Left renal cortex interstitium (tissue), 4 donors: Measurements from ENCODE around the gene INPP5A. TPM values are rescaled to one million over a fixed set of nuclear protein-coding genes. Genes with fewer than 3 reads are reported as not detected.
"Not testable (repeated sequence)": the region's sequence is repeated elsewhere in the genome, so short reads cannot be mapped to it uniquely, and the experiment has no call there.

Source experiments
- DNase-seq, 4 donors: peaks; one replicate each; pipeline ENCODE4 v3.0.0-alpha.2; 2013; ENCODE audit warnings: low read depth in 4 of 4, low spot score in 2 of 4, missing footprints in 1 of 4
- polyA plus RNA-seq, 4 donors: library from polyadenylated mRNA; unstranded; fragments of 120-200 nt; gene quantifications; one replicate each; pipeline ENCODE4 v1.2.1, GENCODE V29; 2013; ENCODE audit not compliant: insufficient read length in 4 of 4

The INPP5A gene
- polyA plus RNA-seq, 4 donors: 27.8 to 39.8 (median 34.4) TPM

DNA sequence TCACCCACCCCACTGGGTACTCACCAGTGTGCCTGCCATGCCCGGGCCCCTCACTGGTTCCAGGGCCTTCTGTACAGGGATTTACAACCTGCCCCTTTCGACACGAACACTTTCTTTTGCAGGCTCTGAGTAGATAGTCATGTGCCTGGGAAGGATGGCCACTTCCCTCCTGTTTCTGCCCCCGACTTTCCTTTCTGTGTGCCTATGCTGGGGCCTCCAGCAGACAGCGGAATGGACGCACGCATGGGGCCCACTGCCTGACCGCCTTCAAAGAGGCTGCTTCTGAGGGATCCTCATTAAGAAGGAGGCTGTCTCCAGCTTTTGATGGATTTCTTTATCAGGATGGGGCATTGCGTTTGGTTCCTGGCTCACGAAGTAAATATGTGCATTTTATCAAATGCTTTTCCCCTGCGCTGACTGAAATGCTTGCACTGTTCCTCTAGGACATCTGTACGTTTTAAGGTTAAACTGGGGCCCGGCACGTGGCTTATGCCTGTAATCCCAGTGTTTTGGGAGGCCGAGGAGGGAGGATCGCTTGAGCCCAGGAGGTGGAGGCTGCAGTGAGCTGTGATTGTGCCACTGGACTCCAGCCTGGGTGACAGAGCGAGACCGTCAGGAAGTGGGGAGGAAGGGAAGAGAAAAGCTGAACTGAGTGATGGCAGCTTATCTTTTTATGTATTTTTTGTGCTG, 277.7 kb downstream of the INPP5A start:
- DNase-seq: no peak

DNA sequence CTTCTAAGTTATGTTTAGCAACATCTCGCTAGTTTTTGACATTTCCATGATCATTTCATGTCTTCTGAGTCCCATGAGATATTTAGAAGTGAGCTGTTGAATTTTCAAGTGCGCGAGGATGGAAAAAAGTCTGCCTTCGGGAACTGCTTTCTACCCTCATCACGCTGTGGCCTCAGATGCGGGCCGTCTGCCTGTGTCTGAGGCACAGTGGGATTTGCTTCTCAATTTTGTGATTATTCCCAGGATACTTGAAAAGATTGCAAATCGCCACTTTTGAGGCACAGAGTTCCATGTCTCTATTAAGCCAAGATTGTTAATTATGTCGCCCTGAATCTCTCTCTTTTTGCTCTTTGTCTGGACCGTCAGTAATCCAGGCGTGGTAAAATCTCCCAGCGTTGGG, 279.1 kb downstream of the INPP5A start:
- DNase-seq: no peak

DNA sequence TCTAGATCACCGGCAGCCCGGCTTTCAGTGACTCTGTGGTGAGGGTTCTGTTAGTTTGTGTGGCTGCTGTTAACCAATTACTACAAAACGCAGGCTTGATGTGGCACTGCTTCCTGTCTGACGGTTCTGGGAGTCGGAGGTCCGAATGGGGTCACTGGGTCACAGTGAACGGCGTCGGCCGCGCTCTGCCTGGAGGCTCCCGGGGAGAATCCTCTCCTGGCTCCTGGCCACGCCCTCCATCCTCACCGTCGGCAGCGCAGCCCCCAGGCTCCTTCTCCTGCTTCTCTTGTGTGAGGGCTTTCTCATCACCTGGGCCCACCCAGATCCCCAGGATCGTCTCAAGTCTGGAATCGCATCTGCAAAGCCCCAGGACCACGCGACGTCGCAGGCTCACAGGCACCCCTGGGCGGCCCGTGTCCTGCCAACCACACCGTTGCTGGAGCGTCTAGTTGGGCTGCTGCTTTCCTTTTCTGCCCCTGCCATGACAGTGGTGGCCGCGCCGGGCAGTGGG, 280.2 kb downstream of the INPP5A start:
- DNase-seq: no peak

DNA sequence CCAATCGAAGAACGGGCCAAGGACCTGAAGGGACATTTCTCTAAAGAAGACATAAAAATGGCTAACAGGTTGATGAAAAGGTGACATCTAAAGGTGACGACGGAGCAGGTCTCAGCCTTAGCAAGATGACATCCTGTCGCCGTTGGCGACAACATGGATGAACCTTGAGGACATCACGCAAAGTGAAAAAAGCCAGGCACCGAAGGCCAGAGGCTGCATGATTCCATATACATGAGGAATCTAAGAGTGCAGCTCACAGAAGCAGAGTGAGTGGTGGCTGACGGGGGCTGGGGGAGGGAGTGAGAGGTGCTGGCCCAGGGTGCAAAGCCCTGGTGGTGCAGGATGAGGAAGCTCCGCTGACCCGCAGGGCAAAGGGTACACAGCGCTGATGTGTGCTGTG, 282.5 kb downstream of the INPP5A start:
- no peak for DNase-seq

DNA sequence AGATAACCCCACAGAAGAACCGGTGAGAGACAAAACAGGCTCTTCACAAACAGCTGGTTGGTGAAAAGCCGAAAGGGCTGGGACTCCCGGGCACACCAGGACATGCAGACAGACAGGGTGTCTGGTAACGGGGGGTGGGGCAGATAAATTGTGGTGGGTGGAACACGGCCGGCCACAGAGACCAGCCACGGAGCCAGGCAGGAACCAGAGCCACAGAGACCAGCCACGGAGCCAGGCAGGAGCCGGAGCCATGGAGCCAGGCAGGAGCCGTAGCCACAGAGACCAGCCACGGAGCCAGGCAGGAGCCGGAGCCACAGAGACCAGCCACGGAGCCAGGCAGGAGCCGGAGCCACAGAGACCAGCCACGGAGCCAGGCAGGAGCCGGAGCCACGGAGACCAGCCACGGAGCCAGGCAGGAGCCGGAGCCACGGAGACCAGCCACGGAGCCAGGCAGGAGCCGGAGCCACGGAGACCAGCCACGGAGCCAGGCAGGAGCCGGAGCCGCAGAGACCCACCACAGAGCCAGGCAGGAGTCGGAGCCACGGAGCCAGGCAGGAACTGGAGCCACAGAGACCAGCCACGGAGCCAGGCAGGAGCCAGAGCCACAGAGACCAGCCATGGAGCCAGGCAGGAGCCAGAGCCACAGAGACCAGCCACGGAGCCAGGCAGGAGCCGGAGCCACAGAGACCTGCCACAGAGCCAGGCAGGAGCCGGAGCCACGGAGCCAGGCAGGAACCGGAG, 288.4 kb downstream of the INPP5A start:
- not testable (repeated sequence) for DNase-seq

DNA sequence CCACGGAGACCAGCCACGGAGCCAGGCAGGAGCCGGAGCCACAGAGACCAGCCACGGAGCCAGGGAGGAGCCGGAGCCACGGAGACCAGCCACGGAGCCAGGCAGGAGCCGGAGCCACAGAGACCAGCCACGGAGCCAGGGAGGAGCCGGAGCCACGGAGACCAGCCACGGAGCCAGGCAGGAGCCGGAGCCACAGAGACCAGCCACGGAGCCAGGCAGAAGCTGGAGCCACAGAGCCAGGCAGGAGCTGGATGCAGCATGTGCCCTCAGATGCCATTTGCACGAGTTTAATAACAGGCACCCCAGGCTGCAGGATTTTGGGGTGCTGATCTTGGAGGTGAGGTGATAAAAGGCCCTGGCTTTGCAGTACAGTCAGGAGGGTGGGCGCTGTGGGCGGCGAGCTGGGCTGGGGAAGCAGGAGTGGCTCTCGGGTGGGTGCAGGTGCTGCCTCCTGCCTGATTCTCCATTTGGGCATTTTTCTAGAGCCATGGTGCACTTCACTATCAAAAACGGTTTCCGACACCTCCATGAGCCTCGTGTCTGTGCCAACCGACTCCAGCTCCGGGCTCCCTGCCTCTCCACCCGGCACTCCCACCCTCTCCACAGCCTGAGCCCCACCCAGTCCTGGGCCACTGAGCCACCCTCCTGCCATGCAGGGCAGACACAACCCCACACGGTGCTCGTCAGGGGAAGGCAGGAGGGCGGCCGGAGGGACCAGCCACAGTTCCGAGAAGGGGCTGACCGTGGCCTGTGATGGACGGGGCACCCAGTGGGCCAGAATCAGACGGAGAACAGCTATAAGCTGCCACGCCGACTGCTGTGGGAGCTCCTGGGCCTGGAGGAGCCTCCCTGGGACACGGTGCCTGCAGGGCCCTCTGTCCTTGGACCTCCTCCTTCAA, 289.2 kb downstream of the INPP5A start:
- no peak for DNase-seq

DNA sequence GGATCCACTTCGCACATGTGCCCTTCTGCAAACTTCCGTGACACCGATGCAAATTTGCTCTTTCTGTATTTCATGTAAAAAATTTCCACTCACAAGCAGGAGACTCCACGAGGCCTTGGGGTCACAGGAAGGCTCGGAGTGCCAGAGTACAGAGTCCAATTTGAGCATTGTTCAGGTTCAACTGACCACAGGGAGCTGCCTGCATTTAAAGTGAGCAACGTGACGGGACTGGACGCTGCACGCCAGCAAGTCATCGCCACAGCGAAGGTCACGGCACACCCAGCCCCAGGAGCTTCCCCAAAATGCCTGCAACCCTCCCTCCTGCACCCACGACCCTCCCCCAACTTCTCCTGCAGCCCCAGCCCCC, 289.8 kb downstream of the INPP5A start:
- DNase-seq: no peak

DNA sequence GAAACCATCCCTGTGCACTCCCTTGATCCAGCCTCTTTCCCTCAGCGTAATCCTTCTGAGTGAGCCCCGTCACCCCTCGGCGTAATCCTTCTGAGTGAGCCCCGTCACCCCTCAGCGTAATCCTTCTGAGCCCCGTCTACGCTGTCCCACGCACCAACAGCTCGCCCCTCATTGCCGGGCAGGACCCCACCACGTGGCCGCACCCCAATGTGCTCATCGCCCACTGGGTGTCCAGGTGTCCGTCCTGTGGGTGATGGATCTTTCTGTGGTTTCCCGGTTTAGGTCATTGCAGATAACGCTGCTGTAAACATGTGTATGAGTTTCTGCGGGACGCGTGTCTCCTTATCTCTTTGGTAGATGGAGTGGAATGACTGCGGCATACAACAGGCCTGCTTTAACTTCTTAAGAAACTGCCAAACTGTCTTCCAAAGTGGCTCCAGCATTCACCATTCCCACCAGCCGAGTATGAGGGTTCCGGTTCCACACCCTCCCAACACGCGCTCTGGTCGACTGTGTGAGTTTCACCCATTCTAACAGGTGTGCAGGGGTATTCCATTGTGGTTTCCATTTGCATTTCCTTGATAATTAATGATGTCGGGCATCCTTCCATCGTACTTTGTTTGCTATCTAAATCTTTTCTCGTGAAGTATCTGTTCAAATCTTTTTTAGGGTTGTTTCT, 290.4 kb downstream of the INPP5A start:
- DNase-seq: no peak

DNA sequence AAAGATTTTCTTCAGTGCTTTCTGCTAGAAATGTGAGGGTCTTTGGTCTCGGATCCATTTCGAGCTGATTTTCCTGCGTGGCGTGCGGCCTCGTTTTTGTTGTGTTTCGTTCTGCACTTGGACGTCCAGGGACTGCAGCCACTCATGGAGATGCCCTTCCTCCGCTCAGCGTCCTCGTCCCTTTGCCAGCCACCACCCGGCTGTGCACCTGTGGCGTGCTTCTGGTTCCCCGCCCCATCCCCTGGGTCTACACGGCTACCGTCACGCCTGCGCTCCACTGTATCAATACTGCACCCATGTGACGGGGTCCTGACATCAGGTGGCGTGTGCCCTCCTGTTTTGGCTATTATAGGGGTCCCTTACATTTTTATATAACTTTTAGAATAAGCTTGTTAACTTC, 291.1 kb downstream of the INPP5A start:
- DNase-seq: no peak

DNA sequence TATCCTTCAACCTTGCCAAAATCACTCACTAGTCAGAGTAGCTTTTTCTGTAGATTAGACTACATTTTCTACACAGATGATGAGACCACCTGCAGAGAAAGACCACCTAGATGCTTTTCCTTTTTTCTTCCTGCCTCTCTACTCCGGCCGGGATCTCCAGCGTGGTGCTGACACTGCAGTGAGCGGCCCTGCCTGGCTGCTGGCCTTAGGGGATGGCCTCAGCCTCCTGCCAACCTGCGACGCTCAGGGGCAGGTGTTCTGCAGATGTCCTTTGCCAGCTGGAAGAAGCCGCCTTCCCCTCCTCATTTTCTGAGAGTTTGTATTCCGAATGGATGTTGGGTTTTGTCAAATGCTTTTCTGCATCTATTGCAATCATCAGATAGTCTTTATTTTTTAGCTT, 291.8 kb downstream of the INPP5A start:
- DNase-seq: no peak

DNA sequence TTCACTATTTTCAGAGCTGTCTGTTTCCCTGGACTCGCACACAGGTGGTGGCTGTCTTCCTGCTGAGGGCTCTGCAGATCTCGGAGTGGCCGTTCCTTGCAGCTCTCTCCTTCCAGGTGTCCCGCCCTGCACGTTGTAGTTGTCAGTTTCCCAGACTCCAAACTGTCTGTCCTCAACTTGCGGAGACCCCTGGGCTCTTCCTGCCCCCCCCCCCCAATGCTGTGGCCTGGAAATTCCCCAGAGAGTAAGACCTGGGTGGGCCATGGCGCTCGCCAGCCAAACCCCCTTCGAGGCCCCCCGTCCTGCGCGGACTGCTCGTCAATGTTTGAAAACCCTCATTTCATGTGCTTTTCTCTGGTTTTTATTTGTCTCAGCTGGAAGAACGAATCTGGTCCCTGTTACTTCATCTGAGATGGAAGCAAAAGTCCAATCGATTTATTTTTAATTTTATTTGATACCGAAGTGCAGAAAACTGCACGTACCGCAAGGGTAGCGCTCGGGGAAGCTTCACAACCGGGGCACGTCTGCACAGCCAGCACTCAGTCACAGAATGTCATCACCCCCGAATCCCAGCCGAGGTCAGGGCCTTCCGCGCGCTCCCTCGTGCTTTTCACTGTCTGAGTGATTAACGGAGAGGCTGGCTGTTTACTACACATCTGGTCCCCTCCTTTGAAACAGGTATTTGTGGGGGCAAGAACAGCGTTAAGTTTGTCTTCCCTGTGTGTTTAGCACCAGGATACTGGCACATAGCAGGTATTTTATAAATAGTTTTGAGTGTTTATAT, 294.8 kb downstream of the INPP5A start:
- DNase-seq: no peak

Other genes with a start within 250 kb of the INPP5A start
- gene STK32C, start 229.8 kb upstream of the INPP5A start, polyA plus RNA-seq: 10 to 100 TPM; 11.2 to 17.3 (median 14.6) TPM
- 10 to 100 TPM; 19.9 to 32.5 (median 26.5) TPM for gene LRRC27, start 205.6 kb upstream of the INPP5A start, polyA plus RNA-seq
- 10 to 100 TPM in 2 of 4 donors, 1 to 10 TPM in 2; 6.6 to 21.8 (median 11.2) TPM for gene PWWP2B, start 140.6 kb upstream of the INPP5A start, polyA plus RNA-seq
- 10 to 100 TPM in 1 of 4 donors, 1 to 10 TPM in 3; 5.7 to 10.3 (median 8.3) TPM for gene NKX6-2, start 248.4 kb downstream of the INPP5A start, polyA plus RNA-seq